ENCODE measurements around the gene SVIL.
A peak's percentile ranks its signal among the peaks of the same experiment; 100 is the strongest.

The SVIL gene

GRCh38 chr10:29634764-29635625 is at the start of gene SVIL:
Gene SVIL (minus strand): TSS chr10:29634971. CDS start chr10:29555058, 79,913 bp downstream.
- no peak for DNase-seq (ENCODE audit: low spot score)

GRCh38 chr10:29681676-29682448 is 47.1 kb upstream of the SVIL start:
- DNase-seq (ENCODE audit: low spot score), result no peak

- DNase-seq (ENCODE audit: low spot score), result peak; percentile 24
Measured at GRCh38 chr10:29680091-29680490, 45.3 kb upstream of the SVIL start.

- no peak for DNase-seq (ENCODE audit: low spot score)
Measured at GRCh38 chr10:29676732-29677131, 42.0 kb upstream of the SVIL start.

GRCh38 chr10:29675984-29676383 is 41.2 kb upstream of the SVIL start:
- DNase-seq (ENCODE audit: low spot score), result no peak

- no peak for DNase-seq (ENCODE audit: low spot score)
Measured at GRCh38 chr10:29671968-29672367, 37.2 kb upstream of the SVIL start.

- no peak for DNase-seq (ENCODE audit: low spot score)
Measured at GRCh38 chr10:29671228-29671780, 36.5 kb upstream of the SVIL start.

- no peak for DNase-seq (ENCODE audit: low spot score)
Measured at GRCh38 chr10:29670761-29671160, 36.0 kb upstream of the SVIL start.

- DNase-seq (ENCODE audit: low spot score), result no peak
Measured at GRCh38 chr10:29669149-29669548, 34.4 kb upstream of the SVIL start.

- peak; percentile 77 for DNase-seq (ENCODE audit: low spot score)
Measured at GRCh38 chr10:29668628-29669027, 33.9 kb upstream of the SVIL start.

- no peak for DNase-seq (ENCODE audit: low spot score)
Measured at GRCh38 chr10:29667191-29667590, 32.4 kb upstream of the SVIL start.

GRCh38 chr10:29666201-29666600 is 31.4 kb upstream of the SVIL start:
- no peak for DNase-seq (ENCODE audit: low spot score)

- DNase-seq (ENCODE audit: low spot score), result no peak
Measured at GRCh38 chr10:29663718-29664117, 28.9 kb upstream of the SVIL start.

- DNase-seq (ENCODE audit: low spot score), result peak; percentile 100
Measured at GRCh38 chr10:29658984-29659965, 24.5 kb upstream of the SVIL start.

- no peak for DNase-seq (ENCODE audit: low spot score)
Measured at GRCh38 chr10:29657719-29658274, 23.0 kb upstream of the SVIL start.

- DNase-seq (ENCODE audit: low spot score), result no peak
Measured at GRCh38 chr10:29656451-29656992, 21.8 kb upstream of the SVIL start.

GRCh38 chr10:29652192-29652591 is 17.4 kb upstream of the SVIL start:
- no peak for DNase-seq (ENCODE audit: low spot score)

GRCh38 chr10:29651767-29652166 is 17.0 kb upstream of the SVIL start:
- no peak for DNase-seq (ENCODE audit: low spot score)

- DNase-seq (ENCODE audit: low spot score), result no peak
Measured at GRCh38 chr10:29650552-29650944, 15.8 kb upstream of the SVIL start.

- no peak for DNase-seq (ENCODE audit: low spot score)
Measured at GRCh38 chr10:29649561-29650551, 15.1 kb upstream of the SVIL start.

Measured in kidney tubule cell (primary cell).